Left lung (tissue), 10 donors: ENCODE measurements around the gene UBL4B. TPM values are rescaled to one million over a fixed set of nuclear protein-coding genes. Genes with fewer than 3 reads are reported as not detected.
"Not testable (repeated sequence)": the region's sequence is repeated elsewhere in the genome, so short reads cannot be mapped to it uniquely, and the experiment has no call there.

Source experiments
- ATAC-seq: fragments of 200-7000 bp; cut with Tn5 transposase; one replicate; pipeline ENCODE4 v1.9.1; 2020; ENCODE audit warnings: moderate library complexity
- DNase-seq, 4 donors: peaks; one replicate each; pipeline ENCODE4 v3.0.0-alpha.2; 2013 to 2020
- H3K27ac ChIP-seq, 2 donors: fragments of 200-600 bp; sonication (generic) in 1 of 2; one replicate each; pipeline versions ENCODE4 v1.5.0 to v1.8.0; 2020 to 2021
- H3K27me3 ChIP-seq, 2 donors: fragments of 200-600 bp; sonication (generic) in 1 of 2; one replicate each; pipeline versions ENCODE4 v1.5.0 to v1.8.0; 2020 to 2021
- H3K36me3 ChIP-seq, 2 donors: fragments of 200-600 bp; sonication (generic) in 1 of 2; one replicate each; pipeline versions ENCODE4 v1.5.0 to v1.8.0; 2020 to 2021
- H3K4me1 ChIP-seq, 2 donors: fragments of 200-600 bp; one replicate each; pipeline ENCODE4 v1.8.0; 2021
- H3K4me3 ChIP-seq, 2 donors: fragments of 200-600 bp; sonication (generic) in 1 of 2; one replicate each; pipeline versions ENCODE4 v1.5.0 to v1.8.0; 2020 to 2021; ENCODE audit warnings: mild to moderate bottlenecking in 1 of 2
- H3K9me3 ChIP-seq, 2 donors: fragments of 200-600 bp; sonication (generic) in 1 of 2; one replicate each; pipeline versions ENCODE4 v1.5.0 to v1.8.0; 2020 to 2021
- intact Hi-C, 2 donors: fragments of 100-400 bp; cut with DNase I; formaldehyde crosslinking; loops; one replicate each; pipeline versions ENCODE4 v1.11.2 to v1.14.2; 2022
- polyA plus RNA-seq, 6 donors: library from polyadenylated mRNA; unstranded; fragments of 120-200 nt; gene quantifications; one replicate each; pipeline ENCODE4 v1.2.1, GENCODE V29; 2013; ENCODE audit not compliant: insufficient read length in 6 of 6
- total RNA-seq, 2 donors: library from RNA; stranded (reverse); fragmentation: NEBNext Ultra II Directional; extraction: Animal tissue kit (Norgen Biotek cat#: 25700); gene quantifications; one replicate each; pipeline ENCODE4 v1.2.1, GENCODE V29; 2021
- TF ChIP-seq, protein P1 (sequence below), 2 donors: fragments of 200-600 bp; sonication (generic) in 1 of 2; IDR thresholded peaks; one replicate each; pipeline versions ENCODE4 v1.5.0 to v1.8.0; 2021; ENCODE audit warnings: antibody characterized with exemption in 2 of 2
- donor health status: DM: no; HTN: yes; CAD: no.
- donor health status: DM: no; HTN: no; CAD: no.

Gene UBL4B
- total and polyA plus RNA-seq, 8 donors = not detected

DNA sequence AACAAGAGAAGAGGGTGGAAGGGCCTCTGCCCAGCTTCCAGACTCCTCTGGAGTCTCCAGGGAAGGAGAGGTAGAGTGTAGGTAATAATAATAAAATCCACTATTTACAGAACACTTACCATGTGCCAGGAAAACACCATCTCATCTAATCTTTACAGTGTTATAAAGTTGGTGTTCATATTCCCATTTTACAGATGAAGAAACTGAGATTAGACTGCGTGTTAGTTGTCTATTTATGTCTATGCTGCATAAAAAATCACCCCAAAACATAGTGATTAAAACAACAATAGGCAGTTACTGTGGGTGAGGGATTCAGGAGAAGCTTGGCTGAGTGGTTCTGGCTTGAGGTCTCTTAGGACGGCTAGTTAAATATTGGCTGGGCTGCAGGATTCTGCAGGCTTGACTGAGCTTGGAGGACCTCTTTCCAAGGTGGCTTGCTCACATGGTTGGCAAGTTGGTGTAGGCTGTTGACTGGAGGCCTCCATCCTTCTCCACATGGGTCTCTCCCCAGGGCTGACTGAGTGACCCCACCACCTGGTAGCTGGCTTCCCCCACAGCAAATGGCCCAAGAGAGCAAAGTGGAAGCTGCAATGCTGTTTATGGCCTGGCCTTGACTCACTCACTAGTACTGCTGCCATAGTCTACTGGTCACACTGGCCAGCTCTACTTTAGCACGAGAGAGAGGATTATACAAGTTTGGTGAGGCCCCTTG is 35.3 kb upstream of the UBL4B start:
- intact Hi-C loops = no loop called here
- no peaks in the 10 kb centered on the region for H3K9me3 ChIP-seq
- H3K27ac ChIP-seq = no peak overlapping the region
- DNase-seq (no peak), ATAC-seq (no peak)
- TF ChIP-seq, protein P1, sequence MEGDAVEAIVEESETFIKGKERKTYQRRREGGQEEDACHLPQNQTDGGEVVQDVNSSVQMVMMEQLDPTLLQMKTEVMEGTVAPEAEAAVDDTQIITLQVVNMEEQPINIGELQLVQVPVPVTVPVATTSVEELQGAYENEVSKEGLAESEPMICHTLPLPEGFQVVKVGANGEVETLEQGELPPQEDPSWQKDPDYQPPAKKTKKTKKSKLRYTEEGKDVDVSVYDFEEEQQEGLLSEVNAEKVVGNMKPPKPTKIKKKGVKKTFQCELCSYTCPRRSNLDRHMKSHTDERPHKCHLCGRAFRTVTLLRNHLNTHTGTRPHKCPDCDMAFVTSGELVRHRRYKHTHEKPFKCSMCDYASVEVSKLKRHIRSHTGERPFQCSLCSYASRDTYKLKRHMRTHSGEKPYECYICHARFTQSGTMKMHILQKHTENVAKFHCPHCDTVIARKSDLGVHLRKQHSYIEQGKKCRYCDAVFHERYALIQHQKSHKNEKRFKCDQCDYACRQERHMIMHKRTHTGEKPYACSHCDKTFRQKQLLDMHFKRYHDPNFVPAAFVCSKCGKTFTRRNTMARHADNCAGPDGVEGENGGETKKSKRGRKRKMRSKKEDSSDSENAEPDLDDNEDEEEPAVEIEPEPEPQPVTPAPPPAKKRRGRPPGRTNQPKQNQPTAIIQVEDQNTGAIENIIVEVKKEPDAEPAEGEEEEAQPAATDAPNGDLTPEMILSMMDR (IDR thresholded peaks at IDR 0.05) = no peak
- H3K36me3 ChIP-seq = no peaks in the 10 kb centered on the region
- no peaks in the 10 kb centered on the region for H3K4me1 ChIP-seq
- no peak overlapping the region for H3K4me3 ChIP-seq
- H3K27me3 ChIP-seq = peaks cover 8 to 33% of the 10 kb centered on the region in 2 donors

DNA sequence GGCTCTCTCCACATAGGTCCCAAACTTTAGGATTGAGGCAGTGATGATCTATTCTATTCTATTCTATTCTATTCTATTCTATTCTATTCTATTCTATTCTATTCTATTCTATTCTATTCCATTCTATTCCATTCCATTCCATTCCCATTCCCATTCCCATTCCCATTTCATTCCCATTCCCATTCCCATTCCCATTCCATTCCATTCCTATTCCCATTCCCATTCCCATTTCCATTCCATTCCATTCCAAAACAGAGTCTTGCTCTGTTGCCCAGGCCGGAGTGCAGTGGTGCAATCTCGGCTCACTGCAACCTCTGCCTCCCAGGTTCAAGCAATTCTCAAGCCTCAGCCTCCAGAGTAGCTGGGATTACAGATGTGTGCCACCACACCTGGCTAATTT is 32.2 kb upstream of the UBL4B start:
- DNase-seq, H3K4me3 ChIP-seq, intact Hi-C loops, H3K27ac ChIP-seq, H3K36me3 ChIP-seq, H3K9me3 ChIP-seq, ATAC-seq: not testable (repeated sequence)
- H3K27me3 ChIP-seq = peaks cover 7 to 45% of the 10 kb centered on the region in 2 donors
- peaks cover 0 to 19% of the 10 kb centered on the region in 2 donors for H3K4me1 ChIP-seq

DNA sequence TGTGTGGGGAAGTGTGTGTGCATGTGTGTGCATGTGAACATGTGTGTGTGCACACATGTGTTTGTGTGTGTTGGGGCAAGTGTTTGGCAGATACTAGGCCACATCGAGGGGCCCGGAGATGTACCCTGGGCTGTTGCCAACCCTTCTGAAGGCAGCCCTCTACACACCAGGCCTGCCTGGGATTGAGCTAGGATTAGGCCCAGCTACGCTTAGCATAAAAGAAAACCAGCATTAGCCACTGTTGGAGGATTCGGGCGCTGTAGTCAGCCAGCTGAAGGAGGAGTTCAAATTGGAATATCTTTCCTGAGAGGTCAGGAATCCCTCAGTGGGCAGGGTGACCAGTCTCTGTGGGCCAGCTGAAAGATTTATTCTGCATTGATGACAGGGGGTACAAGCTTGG is 31.2 kb upstream of the UBL4B start:
- TF ChIP-seq, protein P1 (IDR thresholded peaks at IDR 0.05) = no peak
- Histone ChIP-seq H3K27me3 (peaks cover 7 to 51% of the 10 kb centered on the region in 2 donors), H3K27ac (no peak overlapping the region), H3K36me3 (no peaks in the 10 kb centered on the region), H3K4me3 (no peak overlapping the region), H3K4me1 (peaks cover 0 to 21% of the 10 kb centered on the region in 2 donors), H3K9me3 (no peaks in the 10 kb centered on the region)
- DNase-seq (no peak), ATAC-seq (no peak)
- intact Hi-C loops = no loop called here

DNA sequence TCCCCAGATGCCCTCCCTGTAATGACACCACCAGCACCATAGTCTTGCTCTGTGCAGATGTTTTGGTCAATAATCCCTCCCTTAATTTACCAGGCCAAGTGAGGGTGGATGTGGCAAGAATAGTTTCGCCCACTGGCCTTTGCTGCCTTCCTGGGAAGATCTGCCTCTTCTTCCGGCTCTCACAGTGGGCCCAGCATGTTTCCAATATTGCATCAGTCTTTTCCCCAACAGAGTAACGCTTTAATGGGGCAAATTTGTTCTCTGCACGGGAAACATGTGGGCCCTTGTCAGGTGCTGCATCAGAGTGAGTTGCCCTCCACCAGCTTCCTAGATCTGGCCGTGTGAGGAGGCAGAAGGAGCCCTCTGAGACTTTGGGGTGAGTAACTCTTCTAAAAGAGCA is 29.8 kb upstream of the UBL4B start:
- peaks cover 0 to 21% of the 10 kb centered on the region in 2 donors for H3K4me1 ChIP-seq
- H3K27ac ChIP-seq = no peak overlapping the region
- DNase-seq (no peak), ATAC-seq (no peak)
- no peak overlapping the region for H3K4me3 ChIP-seq
- TF ChIP-seq, protein P1 (IDR thresholded peaks at IDR 0.05) = no peak
- no peaks in the 10 kb centered on the region for H3K9me3 ChIP-seq
- H3K27me3 ChIP-seq = peaks cover 7 to 54% of the 10 kb centered on the region in 2 donors
- no peaks in the 10 kb centered on the region for H3K36me3 ChIP-seq
- intact Hi-C loops = no loop called here

DNA sequence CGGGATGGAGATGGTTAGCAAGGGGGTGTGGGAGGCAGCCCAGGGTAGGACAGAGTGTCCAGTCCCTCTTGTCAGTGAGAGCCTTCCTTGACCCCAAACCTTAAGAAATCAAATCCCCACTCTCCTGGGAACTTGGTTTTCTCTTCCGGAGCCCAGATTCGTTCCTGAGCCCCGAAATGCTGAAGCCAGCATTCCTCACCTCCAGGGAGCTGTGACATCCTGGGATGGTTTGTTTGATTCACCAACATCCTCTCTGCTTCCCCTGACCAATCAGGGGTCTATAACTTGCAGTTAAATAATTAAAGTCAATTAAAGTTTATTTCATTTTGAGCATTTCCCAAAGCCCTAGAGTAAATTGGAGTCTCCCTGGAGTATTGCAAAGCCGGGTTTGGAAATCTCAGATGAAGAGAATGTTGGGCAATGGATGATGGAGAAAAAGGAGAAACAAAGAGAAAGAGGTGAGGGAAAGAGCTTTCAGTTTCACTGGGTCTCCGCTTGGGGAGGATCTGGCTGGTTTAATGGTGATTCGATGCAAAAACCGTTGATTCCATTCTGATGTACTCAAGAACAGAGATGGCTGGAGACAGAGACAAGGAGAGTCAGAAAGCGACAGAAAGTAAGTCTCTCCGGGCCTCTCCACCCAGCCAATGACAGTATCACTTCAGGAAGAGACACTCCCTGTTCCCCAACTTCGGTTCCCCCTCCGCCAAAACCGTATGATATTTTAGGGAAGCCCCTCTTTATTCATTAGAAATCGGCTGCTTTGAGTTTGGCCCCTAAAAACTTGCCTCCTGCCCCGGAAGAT is 29.0 kb upstream of the UBL4B start:
- intact Hi-C loops = no loop called here
- H3K36me3 ChIP-seq = no peaks in the 10 kb centered on the region
- no peaks in the 10 kb centered on the region for H3K9me3 ChIP-seq
- DNase-seq (no peak), ATAC-seq (peak; percentile 4)
- peaks cover 0 to 21% of the 10 kb centered on the region in 2 donors for H3K4me1 ChIP-seq
- peak overlapping the region; percentile 47 to 54 for H3K4me3 ChIP-seq
- H3K27ac ChIP-seq = no peak overlapping the region
- TF ChIP-seq, protein P1 (IDR thresholded peaks at IDR 0.05) = no peak
- H3K27me3 ChIP-seq = peaks cover 7 to 59% of the 10 kb centered on the region in 2 donors
